Heart right ventricle (tissue), 16 donors: Measurements from ENCODE around the gene ABR. TPM values are rescaled to one million over a fixed set of nuclear protein-coding genes. Genes with fewer than 3 reads are reported as not detected.

ENCODE experiments used
- ATAC-seq, 8 donors: fragments of 200-7000 bp; cut with Tn5 transposase; one replicate each; pipeline ENCODE4 v1.9.1; 2020; ENCODE audit warnings: mild to moderate bottlenecking in 8 of 8, moderate library complexity in 8 of 8, moderate number of reproducible peaks in 1 of 8
- DNase-seq, 2 donors: peaks; one replicate each; pipeline ENCODE4 v3.0.0-alpha.2; 2020
- H3K27ac ChIP-seq, 10 donors: fragments of 200-600 bp; sonication (generic) in 2 of 10; one replicate each; pipeline versions ENCODE4 v1.5.0 to v1.8.0; 2020 to 2022; ENCODE audit warnings: mild to moderate bottlenecking in 3 of 10
- H3K27me3 ChIP-seq, 7 donors: fragments of 200-600 bp; one replicate each; pipeline ENCODE4 v1.8.0; 2021 to 2022; ENCODE audit warnings: mild to moderate bottlenecking in 2 of 7
- H3K36me3 ChIP-seq, 9 donors: fragments of 200-600 bp; sonication (generic) in 1 of 9; one replicate each; pipeline versions ENCODE4 v1.5.0 to v1.8.0; 2020 to 2022; ENCODE audit warnings: mild to moderate bottlenecking in 2 of 9
- H3K4me1 ChIP-seq, 9 donors: fragments of 200-600 bp; sonication (generic) in 1 of 9; one replicate each; pipeline versions ENCODE4 v1.5.0 to v1.8.0; 2020 to 2022; ENCODE audit warnings: mild to moderate bottlenecking in 4 of 9
- H3K4me3 ChIP-seq, 10 donors: fragments of 200-600 bp; sonication (generic) in 2 of 10; one replicate each; pipeline versions ENCODE4 v1.5.0 to v1.8.0; 2020 to 2022; ENCODE audit warnings: mild to moderate bottlenecking in 7 of 10, moderate library complexity in 2 of 10
- H3K9me3 ChIP-seq, 11 donors: fragments of 200-600 bp in 10 of 11; sonication (generic) in 2 of 11; one replicate each; pipeline versions ENCODE4 v1.5.0 to v1.8.0; 2013 to 2022; ENCODE audit warnings: mild to moderate bottlenecking in 2 of 11, control low read depth in 1 of 11, moderate library complexity in 1 of 11
- CTCF ChIP-seq, 9 donors: fragments of 200-600 bp; sonication (generic) in 2 of 9; IDR thresholded peaks; one replicate each; pipeline versions ENCODE4 v1.5.0 to v1.8.0; 2021 to 2022; ENCODE audit warnings: antibody characterized with exemption in 9 of 9, mild to moderate bottlenecking in 5 of 9, moderate library complexity in 1 of 9
- WGBS, 2 donors: extraction: QIAGEN DNeasy Blood & Tissue Kit; methylation state at CpG; one replicate each; pipeline ENCODE4 v1.1.7; 2013; ENCODE audit warnings: inconsistent platforms in 1 of 2; 5-methylcytosine and 5-hydroxymethylcytosine counted together
- intact Hi-C, 10 donors: fragments of 100-400 bp; cut with DNase I; formaldehyde crosslinking; loops; one replicate each; pipeline versions ENCODE4 v1.11.1 to v1.14.2; 2022
- polyA plus RNA-seq, 2 donors: library from polyadenylated mRNA; stranded (reverse); fragments of 200-250 nt; gene quantifications; one replicate each; pipeline ENCODE4 v1.2.3, GENCODE V29; 2013
- total RNA-seq, 10 donors: library from RNA; stranded (reverse); fragmentation: NEBNext Ultra II Directional in 3 of 10; extraction: Animal tissue kit (Norgen Biotek cat#: 25700) in 3 of 10; gene quantifications; one replicate each; pipeline versions ENCODE4 v1.2.1 to v1.2.4, GENCODE V29; 2021 to 2023
- donor health status: Arrhythmogenic right ventricular cardiomyopathy.
- donor health status: ischemic (EF 13 %, LVEDD 7.1; RV severe dilation, severe dysfunction).
- donor health status: healthy with polysubstance abuse.
- donor health status: DM: no; HTN: yes; CAD: no.
- donor health status: DM: no; HTN: no; CAD: no.
- donor health status: ischemic (EF 25% LVEDD 6.9; RV normal size, moderate dysfunction).
- donor health status: ischemic (EF 25% LVEDD 5.7; RV mildly dilated, moderate dysfunction).
- donor health status: healthy.
- donor health status: DM: yes; HTN: yes; CAD: no.
- donor health status: Ischemic cardiomyopathy.
- donor health status: ischemic (EF 35%, LVEDD 5.7; RV mildly dilated, moderate dysfunction).
- donor health status: nonischemic (EF 11% LVEDD 7.7; RV severe dilation, severe dysfunction).
- donor health status: DM: yes; HTN: yes; CAD: no.
- donor health status: PGD.
- donor health status: ischemic (EF 29% LVEDD 5.4; RV normal size, mild dysfunction).
- donor health status: nonischemic (EF 23%, LVEDD 6.1; RV moderate dilation, normal function).

The ABR gene
- total and polyA plus RNA-seq, 12 donors: 49.1 to 173 (median 143) TPM

GRCh38 chr17:1019451-1019850 lies 160.3 kb downstream of the ABR start:
- peak; percentile 72 to 90 (median 82) for ATAC-seq
- WGBS, 2 donors: 18 to 38% methylated on average over 10 of the region's 10 CpGs
- H3K4me1 ChIP-seq: peaks cover 22 to 73% (median 51%) of the 10 kb centered on the region in 9 donors
- H3K36me3 ChIP-seq: peaks cover 0 to 39% (median 0%) of the 10 kb centered on the region in 9 donors
- H3K27me3 ChIP-seq: no peaks in the 10 kb centered on the region
- H3K9me3 ChIP-seq: no peaks in the 10 kb centered on the region
- TF ChIP-seq CTCF (IDR thresholded peaks at IDR 0.05): no peak
- DNase-seq: peak; percentile 59 to 77
- intact Hi-C loops: no loop called here
- H3K27ac ChIP-seq: peak overlapping the region; percentile 53 to 97 (median 85)
- H3K4me3 ChIP-seq: no peak overlapping the region

- DNase-seq: no peak
- ATAC-seq: no peak
- H3K4me1 ChIP-seq: peaks cover 22 to 72% (median 51%) of the 10 kb centered on the region in 9 donors
Observed at GRCh38 chr17:1018547-1018946, 161.2 kb downstream of the ABR start.

GRCh38 chr17:1013729-1014090 lies 166.1 kb downstream of the ABR start:
- DNase-seq: no peak
- intact Hi-C loops: loop anchor here in 1 of 10 donors (5.0 kb wide), 1 partner anchor 34 kb away; no protein-coding TSS in a partner anchor
- no peaks in the 10 kb centered on the region for H3K9me3 ChIP-seq
- H3K4me3 ChIP-seq: no peak overlapping the region
- no peak for TF ChIP-seq CTCF (IDR thresholded peaks at IDR 0.05)
- H3K27ac ChIP-seq: no peak overlapping the region
- H3K4me1 ChIP-seq: peaks cover 2 to 59% (median 28%) of the 10 kb centered on the region in 9 donors
- H3K27me3 ChIP-seq: no peaks in the 10 kb centered on the region
- WGBS, 2 donors: 94 to 95% methylated on average over 9 of the region's 9 CpGs
- no peak for ATAC-seq
- peaks cover 0 to 70% (median 35%) of the 10 kb centered on the region in 9 donors for H3K36me3 ChIP-seq

More at GRCh38 chr17:1018547-1018946, 161.2 kb downstream of the ABR start:
- Histone ChIP-seq H3K4me3 (no peak overlapping the region), H3K27ac (peak overlapping the region; percentile 52 to 97 (median 82)), H3K9me3 (no peaks in the 10 kb centered on the region), H3K36me3 (peaks cover 0 to 38% (median 0%) of the 10 kb centered on the region in 9 donors), H3K27me3 (no peaks in the 10 kb centered on the region)
- intact Hi-C loops: no loop called here
- TF ChIP-seq CTCF (IDR thresholded peaks at IDR 0.05): no peak
- WGBS, 2 donors: 59 to 70% methylated on average over 11 of the region's 11 CpGs

GRCh38 chr17:1012823-1013728 lies 166.7 kb downstream of the ABR start:
- Histone ChIP-seq H3K36me3 (peaks cover 0 to 73% (median 35%) of the 10 kb centered on the region in 9 donors), H3K4me3 (no peak overlapping the region), H3K27ac (peak overlapping the region in 1 of 10 donors; percentile 11), H3K9me3 (no peaks in the 10 kb centered on the region), H3K4me1 (peaks cover 6 to 59% (median 28%) of the 10 kb centered on the region in 9 donors), H3K27me3 (no peaks in the 10 kb centered on the region)
- intact Hi-C loops: loop anchor here in 1 of 10 donors (5.0 kb wide), 1 partner anchor 34 kb away; no protein-coding TSS in a partner anchor
- DNase-seq (no peak), ATAC-seq (peak in 1 of 8 donors; percentile 15)
- 79 to 84% methylated on average over 30 of the region's 30 CpGs for WGBS, 2 donors
- no peak for TF ChIP-seq CTCF (IDR thresholded peaks at IDR 0.05)
